NCI-H1105 treated with DMSO at 0.1 percent for 48 hours (cell line): ENCODE data around the gene SLC35G1.

Experiments used
- DNase-seq: peaks from one replicate; lab custom pipeline; 2025; lab: John Stamatoyannopoulos, UW

The SLC35G1 gene

DNA sequence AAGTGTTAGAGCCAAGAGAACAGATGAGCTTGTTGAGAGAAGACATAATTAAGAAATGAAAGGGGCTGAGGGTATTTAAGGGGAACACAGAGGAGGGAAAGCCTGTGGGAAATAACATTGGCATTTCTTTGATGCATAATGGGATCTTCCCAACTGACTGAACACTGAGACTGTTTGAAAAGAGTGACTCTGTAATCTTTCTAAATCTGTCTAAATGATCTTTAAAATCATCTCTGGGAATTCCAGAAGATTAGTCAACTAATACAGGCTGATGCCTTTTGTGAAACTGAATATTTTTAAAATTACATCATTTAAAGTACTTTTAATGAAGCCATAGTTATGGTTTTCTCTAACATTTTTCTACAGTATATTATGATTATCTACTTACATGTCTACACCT, 17.4 kb upstream of the SLC35G1 start:
- DNase-seq: no peak

DNA sequence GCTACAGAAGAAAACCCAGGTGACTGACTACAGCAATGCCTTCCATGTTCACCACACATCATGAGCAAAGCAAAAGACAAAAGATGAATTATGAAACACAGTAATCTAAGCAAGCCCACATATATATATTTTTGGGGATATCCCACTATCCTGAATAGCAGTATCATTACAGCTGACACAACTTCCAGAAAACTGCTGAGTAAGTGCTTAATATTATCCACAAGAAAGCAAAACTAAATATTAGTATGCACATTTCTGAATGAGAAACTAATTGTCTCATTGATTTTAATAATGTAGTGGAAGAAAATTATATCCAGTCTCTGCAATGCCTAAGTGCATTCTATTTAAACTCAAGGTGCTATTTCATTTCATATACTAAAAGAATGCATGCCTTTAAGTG, 14.5 kb upstream of the SLC35G1 start:
- DNase-seq: no peak

- no peak for DNase-seq
Measured at GRCh38 chr10:93894516-93895378, 969 bp downstream of the SLC35G1 start.

GRCh38 chr10:93897070-93897780, 3.4 kb downstream of the SLC35G1 start:
- DNase-seq: no peak

DNA sequence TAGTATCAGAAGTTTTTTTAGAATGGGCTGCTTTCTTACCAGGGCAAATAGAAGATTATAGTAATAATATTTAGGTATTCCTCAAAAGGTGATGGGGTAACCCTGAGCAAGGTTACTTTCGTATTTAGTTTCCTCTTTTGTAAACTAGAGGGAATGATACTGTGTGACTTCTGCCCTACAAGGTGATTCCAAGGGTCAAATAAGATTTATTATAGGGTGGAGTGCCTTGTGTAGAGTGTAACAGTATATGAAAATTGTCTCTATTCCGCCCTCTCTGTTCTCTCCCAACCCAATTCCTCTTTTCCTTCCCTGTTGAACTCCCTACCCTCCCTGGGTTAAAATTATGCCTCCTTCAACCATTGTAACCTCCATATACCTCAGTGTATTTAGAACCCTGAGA, 5.3 kb downstream of the SLC35G1 start:
- DNase-seq: no peak

- DNase-seq: no peak
Measured at GRCh38 chr10:93903051-93903450, 9.3 kb downstream of the SLC35G1 start.

- DNase-seq: no peak
Measured at GRCh38 chr10:93904901-93905300, 11.1 kb downstream of the SLC35G1 start.

DNA sequence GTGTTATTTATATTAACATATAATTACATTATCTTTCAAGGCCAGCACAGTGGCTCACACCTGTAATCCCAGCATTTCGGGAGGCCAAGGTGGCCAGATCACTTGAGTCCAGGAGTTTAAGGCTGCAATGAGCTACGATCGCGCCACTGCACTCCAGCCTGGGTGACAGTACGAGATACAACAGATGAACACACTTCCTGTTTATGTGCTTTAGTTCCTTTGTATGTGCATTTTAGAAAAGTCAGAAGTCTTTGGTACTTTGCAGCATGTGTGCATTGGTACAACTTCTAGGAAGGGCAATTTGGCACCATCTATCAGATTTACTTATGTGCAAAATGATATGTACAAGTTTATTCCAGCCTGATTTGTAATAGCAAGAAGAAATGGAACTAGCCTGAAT, 13.3 kb downstream of the SLC35G1 start:
- DNase-seq: no peak

DNA sequence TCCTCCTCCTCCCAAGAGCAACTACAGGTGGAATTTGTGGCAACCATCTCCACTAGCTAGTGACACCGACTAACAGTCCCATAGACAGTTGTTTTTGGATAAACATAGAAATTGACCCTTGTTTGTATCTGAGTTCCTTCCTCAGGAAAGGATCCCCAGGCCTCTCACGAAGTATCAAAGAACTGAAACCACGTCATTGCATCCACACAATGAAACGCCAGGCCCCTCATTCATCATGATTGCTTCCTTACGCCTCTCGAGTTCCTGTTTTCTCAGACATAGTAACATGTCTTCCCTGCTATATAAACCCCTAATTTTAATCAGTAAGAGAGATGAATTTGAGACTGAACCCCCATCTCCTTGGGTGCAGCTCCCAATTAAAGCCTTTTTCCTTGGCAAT, 18.1 kb downstream of the SLC35G1 start:
- DNase-seq: no peak

GRCh38 chr10:93912444-93912843, 18.7 kb downstream of the SLC35G1 start:
- DNase-seq: no peak

DNA sequence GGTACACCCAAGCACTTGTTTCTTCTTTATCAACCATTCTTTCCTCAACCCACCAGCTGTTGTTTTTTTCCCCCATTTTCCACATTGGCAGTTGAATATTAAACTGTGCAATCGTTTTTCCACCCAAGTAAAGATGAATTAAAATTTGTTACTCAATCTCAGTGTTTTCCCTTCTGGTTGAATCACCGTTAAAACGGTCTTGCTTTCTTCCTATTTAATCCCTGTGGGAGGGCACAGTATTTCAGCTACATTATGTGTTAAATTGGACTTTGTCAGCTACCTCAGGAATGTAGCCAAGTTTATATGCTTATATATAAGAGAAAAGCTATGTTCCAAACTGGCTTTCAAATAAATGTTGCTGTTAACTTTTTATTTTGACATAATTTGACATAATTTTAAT, 19.9 kb downstream of the SLC35G1 start:
- no peak for DNase-seq

- DNase-seq: no peak
Measured at GRCh38 chr10:93915598-93915997, 21.8 kb downstream of the SLC35G1 start.

DNA sequence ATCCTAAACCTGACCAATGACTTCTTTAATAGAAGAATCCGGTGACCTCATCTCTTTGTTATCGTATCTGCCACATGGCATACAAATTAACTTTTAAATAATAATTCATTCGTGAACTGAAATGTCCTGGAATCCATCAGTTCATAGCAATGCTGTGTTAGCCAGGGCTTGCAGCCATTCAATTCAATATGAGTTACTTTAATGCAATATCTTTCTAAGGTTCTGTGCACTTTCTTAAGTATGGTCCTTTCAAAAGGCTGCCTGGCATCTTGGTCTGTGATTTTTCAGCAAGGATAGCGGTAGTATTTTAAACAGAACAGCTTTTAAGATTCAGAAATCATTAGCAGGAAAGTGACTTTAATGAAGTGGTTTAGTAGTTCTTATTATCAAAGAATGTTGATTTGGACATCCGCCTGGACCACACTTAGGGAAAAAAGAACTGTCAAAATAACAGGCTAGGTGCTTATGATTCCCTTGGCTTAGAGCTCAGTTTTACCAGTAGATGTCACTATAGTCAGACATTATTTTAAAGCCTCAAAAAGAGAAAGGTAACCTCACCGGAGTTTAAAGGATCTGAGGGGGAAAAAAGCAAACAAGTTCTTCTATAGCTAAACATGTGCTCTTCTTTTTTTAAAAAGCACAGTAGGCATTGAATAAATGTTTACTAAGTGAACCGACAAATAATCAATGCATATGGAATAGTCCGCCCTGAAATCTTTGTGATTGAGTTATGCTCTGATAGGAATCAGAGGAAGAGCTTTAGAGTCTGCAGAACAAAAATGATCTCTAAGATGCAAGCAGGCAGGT, 22.7 kb downstream of the SLC35G1 start:
- peak; percentile 57 for DNase-seq

GRCh38 chr10:93917064-93917391, 23.2 kb downstream of the SLC35G1 start:
- DNase-seq: no peak

GRCh38 chr10:93917821-93918220, 24.0 kb downstream of the SLC35G1 start:
- DNase-seq: no peak

DNA sequence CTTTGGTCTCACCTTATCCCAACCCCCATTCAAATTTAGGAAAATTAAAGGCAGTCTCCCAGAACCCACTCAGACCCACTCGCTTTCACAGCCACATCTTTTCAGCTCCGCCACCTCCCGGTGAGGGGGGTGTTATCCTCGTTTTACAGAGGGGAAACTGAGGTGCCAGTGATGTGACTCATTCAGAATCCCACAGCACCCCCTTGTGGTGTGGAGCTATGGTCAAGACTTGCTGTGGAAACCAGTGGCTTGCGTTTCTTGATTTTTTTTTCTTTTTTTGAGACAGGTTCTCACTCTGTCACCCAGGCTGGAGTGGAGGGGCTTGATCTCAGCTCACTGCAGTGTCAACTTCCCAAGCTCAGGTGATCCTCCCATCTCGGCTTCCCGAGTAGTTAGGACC, 27.6 kb downstream of the SLC35G1 start:
- no peak for DNase-seq

GRCh38 chr10:93926613-93927012, 32.8 kb downstream of the SLC35G1 start:
- DNase-seq: peak; percentile 16

DNA sequence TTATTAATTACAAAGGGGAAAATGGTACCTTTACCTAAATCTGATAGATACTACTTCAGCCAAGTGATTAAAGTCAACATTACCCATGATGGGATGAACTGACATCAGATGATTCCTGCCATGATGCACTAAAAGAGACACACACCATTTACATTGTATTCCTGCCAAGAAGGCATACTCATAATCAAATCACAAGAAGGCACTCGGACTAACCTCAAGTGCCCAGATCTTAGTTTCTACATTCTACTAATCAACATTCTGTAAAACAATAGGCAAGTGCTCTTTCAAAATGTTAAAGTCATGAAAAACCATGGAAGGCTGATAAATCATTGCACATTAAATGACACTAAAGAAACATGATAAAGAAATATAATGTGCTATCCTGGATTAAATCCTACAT, 44.4 kb downstream of the SLC35G1 start:
- DNase-seq: no peak

DNA sequence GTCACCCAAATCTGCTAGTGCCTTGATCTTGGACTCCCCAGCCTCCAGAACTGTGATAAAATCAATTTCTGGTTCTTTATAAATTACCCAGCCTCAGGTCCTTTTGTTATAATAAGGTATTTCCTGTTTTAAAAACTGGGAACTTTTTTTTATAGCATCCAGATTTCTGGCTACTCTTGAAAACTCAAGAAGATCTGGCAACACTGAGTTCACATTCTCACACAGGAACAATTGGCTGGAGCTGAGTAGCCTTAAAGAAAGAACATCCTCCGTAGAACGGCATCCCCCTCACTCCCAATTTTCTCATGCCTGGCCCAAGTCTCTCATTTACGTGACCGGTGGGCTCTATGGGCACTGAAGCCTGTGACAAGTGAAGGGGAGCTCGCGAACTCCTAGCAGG, 47.1 kb downstream of the SLC35G1 start:
- no peak for DNase-seq

GRCh38 chr10:93941606-93942005, 47.8 kb downstream of the SLC35G1 start:
- peak; percentile 16 for DNase-seq

DNA sequence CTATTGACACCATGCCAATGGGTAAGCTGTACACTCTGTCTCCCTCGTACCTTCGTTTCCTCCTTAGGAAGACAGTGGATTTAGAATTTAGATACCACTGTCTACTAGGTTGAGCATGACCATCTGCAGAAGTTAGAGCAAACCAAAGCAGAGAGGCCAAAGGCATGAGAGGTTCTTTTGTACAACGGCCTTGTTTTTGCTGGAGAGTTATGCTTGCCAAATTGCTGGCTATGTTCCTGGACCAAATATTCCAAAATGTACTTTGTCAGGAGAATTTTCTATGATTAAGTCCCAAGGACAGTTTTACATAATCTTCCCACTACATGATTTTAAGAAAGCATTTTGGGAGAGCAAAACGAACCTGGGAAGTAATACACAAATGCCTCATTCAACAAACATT, 52.0 kb downstream of the SLC35G1 start:
- DNase-seq: no peak

- no peak for DNase-seq
Measured at GRCh38 chr10:93947055-93947454, 53.3 kb downstream of the SLC35G1 start.

- no peak for DNase-seq
Measured at GRCh38 chr10:93947524-93947923, 53.7 kb downstream of the SLC35G1 start.
